ENCODE results near the gene RAB37. TPM values are rescaled to one million over a fixed set of nuclear protein-coding genes. Genes with fewer than 3 reads are reported as not detected.

RAB37 gene
- total RNA-seq, 2 experiments from 2014 or later, result 19.0 to 21.1 TPM

- peaks cover 78% of the 10 kb centered on the region for H3K36me3 Mint-ChIP-seq (ENCODE audit: low read depth)
- intact Hi-C loops (cut with DNase I, micrococcal nuclease), result loop anchor here (10.0 kb wide), 2 partner anchors 159 to 169 kb away; no protein-coding TSS in a partner anchor
- Histone ChIP-seq H3K4me3 (ENCODE audit: low read length) (no peak overlapping the region), H3K9me3 (ENCODE audit: control insufficient read depth in 1 of 2, insufficient read depth in 1 of 2, low read length in 2 of 2) (no peaks in the 10 kb centered on the region), H3K4me1 (ENCODE audit: insufficient read depth, low read length) (peaks cover 14% of the 10 kb centered on the region), H3K27ac (ENCODE audit: low read depth in 1 of 2, low read length in 2 of 2) (no peak overlapping the region), H3K27me3 (ENCODE audit: control insufficient read depth in 1 of 2, insufficient read depth in 2 of 2, low read length in 2 of 2) (no peaks in the 10 kb centered on the region), H3K36me3 (ENCODE audit: insufficient read depth, low read length) (peaks cover 77% of the 10 kb centered on the region)
- no peaks in the 10 kb centered on the region for H3K9me3 Mint-ChIP-seq
- H3K27me3 Mint-ChIP-seq, result no peaks in the 10 kb centered on the region
- H3K27ac Mint-ChIP-seq, result no peak overlapping the region
- ChIA-PET CTCF (no interaction called here), POLR2A (no interaction called here)
- ATAC-seq (ENCODE audit: poor library complexity), result no peak
- H3K4me1 Mint-ChIP-seq (ENCODE audit: low read depth), result peaks cover 13% of the 10 kb centered on the region
- H3K4me3 Mint-ChIP-seq, result no peak overlapping the region
- DNase-seq, result no peak
- TF ChIP-seq CTCF (IDR thresholded peaks at IDR 0.05), result no peak
Measured at GRCh38 chr17:74795327-74796020, 58.4 kb downstream of the RAB37 start.

- no peak overlapping the region for H3K27ac Mint-ChIP-seq
- no peak for ATAC-seq (ENCODE audit: poor library complexity)
- ChIA-PET POLR2A (no interaction called here), CTCF (no interaction called here)
- peaks cover 6% of the 10 kb centered on the region for H3K4me1 Mint-ChIP-seq (ENCODE audit: low read depth)
- no peak for DNase-seq
- no peaks in the 10 kb centered on the region for H3K27me3 ChIP-seq (ENCODE audit: control insufficient read depth in 1 of 2, insufficient read depth in 2 of 2, low read length in 2 of 2)
- H3K27me3 Mint-ChIP-seq, result no peaks in the 10 kb centered on the region
- intact Hi-C loops (cut with DNase I, micrococcal nuclease), result loop anchor here (10.0 kb wide), 2 partner anchors 159 to 169 kb away; no protein-coding TSS in a partner anchor
- peaks cover 80% of the 10 kb centered on the region for H3K36me3 Mint-ChIP-seq (ENCODE audit: low read depth)
- no peaks in the 10 kb centered on the region for H3K9me3 Mint-ChIP-seq
- no peak overlapping the region for H3K27ac ChIP-seq (ENCODE audit: low read depth in 1 of 2, low read length in 2 of 2)
- H3K4me3 Mint-ChIP-seq, result no peak overlapping the region
- no peak overlapping the region for H3K4me3 ChIP-seq (ENCODE audit: low read length)
- no peaks in the 10 kb centered on the region for H3K9me3 ChIP-seq (ENCODE audit: control insufficient read depth in 1 of 2, insufficient read depth in 1 of 2, low read length in 2 of 2)
- H3K36me3 ChIP-seq (ENCODE audit: insufficient read depth, low read length), result peaks cover 84% of the 10 kb centered on the region
- peaks cover 7% of the 10 kb centered on the region for H3K4me1 ChIP-seq (ENCODE audit: insufficient read depth, low read length)
- TF ChIP-seq CTCF (IDR thresholded peaks at IDR 0.05), result no peak
Measured at GRCh38 chr17:74796211-74796610, 59.2 kb downstream of the RAB37 start.

- H3K27ac ChIP-seq (ENCODE audit: low read depth in 1 of 2, low read length in 2 of 2), result no peak overlapping the region
- intact Hi-C loops (cut with DNase I, micrococcal nuclease), result loop anchor here (10.0 kb wide), 2 partner anchors 158 to 168 kb away; no protein-coding TSS in a partner anchor
- no peaks in the 10 kb centered on the region for H3K9me3 ChIP-seq (ENCODE audit: control insufficient read depth in 1 of 2, insufficient read depth in 1 of 2, low read length in 2 of 2)
- POLR2A ChIA-PET, result no interaction called here
- CTCF ChIA-PET, result no interaction called here
- no peak for TF ChIP-seq CTCF (IDR thresholded peaks at IDR 0.05)
- Mint-ChIP-seq H3K27me3 (no peaks in the 10 kb centered on the region), H3K36me3 (ENCODE audit: low read depth) (peaks cover 82% of the 10 kb centered on the region), H3K4me1 (ENCODE audit: low read depth) (no peaks in the 10 kb centered on the region), H3K4me3 (no peak overlapping the region), H3K27ac (no peak overlapping the region), H3K9me3 (no peaks in the 10 kb centered on the region)
- H3K4me3 ChIP-seq (ENCODE audit: low read length), result no peak overlapping the region
- peaks cover 86% of the 10 kb centered on the region for H3K36me3 ChIP-seq (ENCODE audit: insufficient read depth, low read length)
- H3K27me3 ChIP-seq (ENCODE audit: control insufficient read depth in 1 of 2, insufficient read depth in 2 of 2, low read length in 2 of 2), result no peaks in the 10 kb centered on the region
- no peak for DNase-seq
- no peak for ATAC-seq (ENCODE audit: poor library complexity)
- peaks cover under 1% of the 10 kb centered on the region for H3K4me1 ChIP-seq (ENCODE audit: insufficient read depth, low read length)
Measured at GRCh38 chr17:74796866-74797265, 59.8 kb downstream of the RAB37 start.

Small RNA genes within 50 kb of the gene (microRNA-seq; reads per million reads assigned to microRNA genes)
- 26.2 reads per million, percentile 52 among the genes with 10 or more reads in this experiment for gene MIR3615 (ENCODE audit: borderline microRNAs expressed, borderline replicate concordance)

Other genes with a start within 250 kb of the RAB37 start
- gene CD300LB, start 205.8 kb upstream of the RAB37 start, total RNA-seq, result under 1 TPM; 0.36 to 0.56 TPM
- under 1 TPM; 0.41 to 0.50 TPM for gene CD300C, start 191.1 kb upstream of the RAB37 start, total RNA-seq
- not detected for gene CD300H, start 169.7 kb upstream of the RAB37 start, total RNA-seq
- gene CD300LD, start 145.0 kb upstream of the RAB37 start, total RNA-seq, result not detected
- under 1 TPM; 0.93 to 0.98 TPM for gene CD300E, start 113.5 kb upstream of the RAB37 start, total RNA-seq
- gene CD300LF, start 24.3 kb upstream of the RAB37 start, total RNA-seq, result 1 to 10 TPM in 1 of 2 experiments, under 1 TPM in 1; 0.39 to 1.0 TPM
- 10 to 100 TPM; 68.4 to 72.4 TPM for gene NHERF1, start 11.4 kb downstream of the RAB37 start, total RNA-seq
- gene NAT9, start 39.1 kb downstream of the RAB37 start, total RNA-seq, result 10 to 100 TPM; 34.6 to 38.2 TPM
- not detected for gene GRIN2C, start 122.6 kb downstream of the RAB37 start, total RNA-seq
- gene FDXR, start 135.7 kb downstream of the RAB37 start, total RNA-seq, result 1 to 10 TPM; 2.1 to 2.7 TPM
- gene FADS6, start 156.4 kb downstream of the RAB37 start, total RNA-seq, result not detected
- not detected for gene USH1G, start 186.0 kb downstream of the RAB37 start, total RNA-seq
- gene OTOP2, start 187.0 kb downstream of the RAB37 start, total RNA-seq, result not detected
- gene OTOP3, start 198.6 kb downstream of the RAB37 start, total RNA-seq, result not detected
- 10 to 100 TPM; 31.8 to 31.9 TPM for gene HID1, start 235.5 kb downstream of the RAB37 start, total RNA-seq